Measurements from ENCODE around the gene ZNF813.
A peak's percentile ranks its signal among the peaks of the same experiment; 100 is the strongest.
"Not testable (repeated sequence)": the region's sequence is repeated elsewhere in the genome, so short reads cannot be mapped to it uniquely, and the experiment has no call there.

Gene ZNF813

DNA sequence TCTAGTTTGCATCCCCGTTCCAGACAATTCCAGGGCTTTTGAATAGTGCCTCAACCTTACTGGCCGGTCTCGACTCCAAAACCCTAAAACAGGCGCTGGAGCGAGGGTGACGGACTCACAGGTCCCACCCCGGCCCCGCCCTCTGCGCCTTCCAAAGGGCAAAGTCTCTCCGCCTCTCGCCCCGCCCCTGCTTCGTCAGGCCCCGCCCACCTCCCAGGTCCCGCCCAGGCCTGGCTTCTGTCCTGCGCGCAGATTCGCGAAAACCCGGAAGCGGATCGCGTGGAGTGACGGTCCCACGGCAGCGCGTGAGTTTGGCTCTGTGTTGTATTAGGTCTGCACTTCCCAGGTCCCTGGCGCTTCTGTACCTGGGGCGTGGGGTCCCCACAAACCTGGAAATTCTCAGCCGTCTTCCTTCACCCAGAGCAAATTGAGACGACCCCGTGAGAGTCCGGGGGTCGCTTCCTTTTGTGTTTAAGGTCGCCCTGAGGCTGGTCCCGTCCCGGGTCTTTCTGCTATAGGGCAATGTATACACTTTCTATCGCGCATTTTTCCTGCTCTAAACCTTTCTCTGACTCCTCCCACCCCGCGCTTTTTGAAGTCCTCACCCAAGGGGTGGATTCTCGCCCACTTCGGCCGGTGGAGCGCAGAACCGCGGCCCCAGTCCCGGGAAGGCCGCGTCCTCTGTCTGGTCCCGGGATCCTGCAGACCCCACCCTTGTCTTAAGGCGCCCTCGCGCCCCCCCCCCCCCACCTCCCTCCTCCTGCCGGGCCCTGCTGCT, at the start of gene ZNF813:
Gene ZNF813, plus strand, starts transcription at position 249 of the 778 bp plus-strand sequence. CDS start 16,090 bp downstream, outside the sequence.
- DNase-seq: peak; percentile 72 to 76

- DNase-seq: not testable (repeated sequence)
Observed at GRCh38 chr19:53420520-53421315, 46.8 kb upstream of the ZNF813 start.

GRCh38 chr19:53422551-53422950, 45.0 kb upstream of the ZNF813 start:
- DNase-seq: no peak

DNA sequence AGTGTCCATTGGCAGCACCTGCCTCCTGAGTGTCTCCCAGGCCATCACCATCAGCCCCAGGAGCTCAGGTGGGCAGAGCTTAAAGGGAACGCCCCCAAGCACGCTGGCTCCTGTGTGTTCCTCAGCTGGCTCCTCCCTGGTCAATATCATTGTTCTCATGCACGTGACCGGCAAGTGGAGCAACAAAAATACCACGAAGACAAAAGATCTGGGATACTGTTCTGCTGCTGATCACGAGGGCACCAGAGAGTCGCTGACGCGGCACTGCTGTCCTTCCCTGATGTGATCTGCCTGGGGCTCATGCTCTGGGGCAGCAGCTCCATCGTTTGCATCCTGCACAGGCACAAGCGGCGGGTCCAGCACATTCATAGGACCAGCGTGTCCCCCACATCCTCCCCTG, 44.5 kb upstream of the ZNF813 start:
- DNase-seq: not testable (repeated sequence)

- not testable (repeated sequence) for DNase-seq
Observed at GRCh38 chr19:53423680-53424079, 43.9 kb upstream of the ZNF813 start.

DNA sequence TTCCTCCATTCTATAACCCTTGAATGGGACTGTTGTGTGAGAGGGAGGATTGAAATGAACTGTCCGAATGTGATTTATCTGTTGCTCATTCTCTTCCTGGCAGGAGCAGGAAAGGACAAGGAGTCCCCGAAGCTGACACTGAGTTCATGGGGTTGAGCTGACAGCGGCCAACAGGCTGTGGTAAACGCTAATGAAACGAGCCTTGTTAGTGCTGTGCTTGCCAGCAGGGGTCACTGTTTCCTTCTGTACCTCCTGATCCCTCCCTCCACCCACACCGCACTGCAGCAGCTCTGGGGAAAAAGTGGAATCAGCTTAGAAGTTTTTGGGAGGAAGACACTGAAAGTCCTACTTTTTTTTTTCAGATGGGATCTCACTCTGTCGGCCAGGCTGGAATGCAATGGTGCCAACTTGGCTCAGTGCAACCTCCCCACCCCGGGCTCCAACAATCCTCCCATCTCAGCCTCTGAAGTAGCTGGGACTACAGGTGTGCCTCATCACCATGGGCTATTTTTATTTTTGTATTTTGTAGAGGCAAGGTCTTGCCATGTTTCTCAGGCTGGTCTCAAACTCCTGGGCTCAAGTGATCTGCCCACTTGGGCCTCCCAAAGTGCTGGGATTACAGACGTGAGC, 42.5 kb upstream of the ZNF813 start:
- DNase-seq: peak; percentile 53 to 76

- peak; percentile 75 to 78 for DNase-seq
Observed at GRCh38 chr19:53431399-53432087, 36.0 kb upstream of the ZNF813 start, which contains the start of gene ZNF761. ZNF761 (plus strand) TSS chr19:53431984; CDS start chr19:53447269, 15,285 bp downstream.

DNA sequence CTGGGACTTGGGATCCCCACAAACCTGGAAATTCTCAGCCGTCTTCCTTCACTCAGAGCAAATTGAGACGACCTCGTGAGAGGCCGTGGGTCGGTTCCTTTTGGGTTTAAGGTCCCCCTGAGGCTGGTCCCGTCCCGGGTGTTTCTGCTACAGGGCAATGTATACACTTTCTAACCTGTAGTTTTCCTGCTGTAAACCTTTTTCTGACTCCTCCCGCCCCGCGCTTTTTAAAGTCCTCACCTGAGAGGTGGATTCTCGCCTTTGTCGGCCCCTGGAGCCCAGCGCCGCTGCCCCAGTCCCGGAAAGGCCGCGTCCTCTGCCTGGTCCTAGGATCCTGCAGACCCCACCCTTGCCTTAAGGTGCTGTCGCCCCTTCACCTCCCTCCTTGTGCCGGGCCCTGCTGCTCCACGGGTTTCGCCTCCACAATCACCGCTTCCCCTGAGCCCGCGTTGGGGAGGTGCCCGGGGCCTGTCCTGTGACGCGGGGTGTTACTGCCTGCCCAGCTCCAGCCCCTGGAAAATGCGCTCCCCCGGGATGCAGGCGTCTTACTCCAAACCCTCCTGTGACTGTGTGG, 35.4 kb upstream of the ZNF813 start:
- no peak for DNase-seq

DNA sequence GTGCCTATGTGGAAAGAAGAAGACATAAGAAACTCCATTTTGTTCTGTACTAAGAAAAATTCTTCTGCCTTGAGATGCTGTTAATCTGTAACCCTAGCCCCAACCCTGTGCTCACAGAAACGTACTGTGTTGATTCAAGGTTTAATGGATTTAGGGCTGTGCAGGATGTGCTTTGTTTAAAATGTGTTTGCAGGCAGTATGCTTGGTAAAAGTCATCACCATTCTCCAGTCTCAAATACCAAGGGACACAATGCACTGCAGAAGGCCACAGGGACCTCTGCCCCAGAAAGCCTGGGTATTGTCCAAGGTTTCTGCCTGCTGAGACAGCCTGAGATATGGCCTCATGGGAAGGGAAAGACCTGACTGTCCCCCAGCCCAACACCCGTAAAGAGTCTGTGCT, 23.7 kb upstream of the ZNF813 start:
- DNase-seq: not testable (repeated sequence)

- not testable (repeated sequence) for DNase-seq
Observed at GRCh38 chr19:53447196-53447595, 20.3 kb upstream of the ZNF813 start.

- no peak for DNase-seq
Observed at GRCh38 chr19:53455828-53456227, 11.7 kb upstream of the ZNF813 start.

DNA sequence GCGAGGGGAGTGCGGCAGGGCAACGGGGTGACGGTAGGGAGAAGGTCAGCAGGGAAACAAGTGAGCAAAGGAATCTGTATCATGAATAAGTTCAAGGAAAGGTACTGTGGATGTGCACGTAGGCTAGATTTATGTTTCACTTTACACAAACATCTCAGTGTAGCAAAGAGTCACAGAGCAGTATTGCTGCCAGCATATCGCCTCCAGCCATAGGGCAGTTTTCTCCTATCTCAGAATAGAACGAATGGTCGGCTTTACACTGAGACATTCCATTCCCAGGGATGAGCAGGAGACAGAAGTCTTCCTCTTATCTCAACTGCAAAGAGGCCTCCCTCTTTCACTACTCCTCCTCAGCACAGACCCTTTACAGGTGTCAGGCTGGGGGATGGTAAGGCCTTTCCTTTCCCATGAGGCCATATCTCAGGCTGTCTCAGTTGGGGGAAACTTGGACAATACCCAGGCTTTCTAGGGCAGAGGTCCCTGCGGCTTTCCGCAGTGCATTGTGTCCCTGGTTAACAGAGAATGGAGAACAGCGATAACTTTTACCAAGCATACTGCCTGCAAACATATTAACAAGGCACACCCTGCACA, 7.3 kb upstream of the ZNF813 start:
- DNase-seq: not testable (repeated sequence)

DNA sequence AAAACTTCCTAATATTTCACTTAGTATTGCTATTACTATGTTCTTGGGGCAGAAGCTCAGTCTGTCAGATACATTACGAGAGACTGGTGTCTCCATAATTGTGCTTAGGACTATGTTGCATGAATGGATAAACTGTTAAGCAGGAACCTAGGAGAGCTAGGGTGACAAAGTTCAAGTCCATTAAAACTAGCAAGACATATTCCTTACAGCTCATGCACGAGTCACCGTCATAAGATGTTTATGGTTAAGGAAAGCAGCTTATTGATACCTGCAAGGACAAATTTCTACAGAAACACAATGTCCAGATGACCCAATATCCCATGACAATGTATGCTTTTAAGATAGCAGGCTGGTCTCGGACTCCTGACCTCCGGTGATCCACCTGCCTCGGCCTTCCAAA, 5.7 kb upstream of the ZNF813 start:
- no peak for DNase-seq

- no peak for DNase-seq
Observed at GRCh38 chr19:53462861-53463260, 4.7 kb upstream of the ZNF813 start.

DNA sequence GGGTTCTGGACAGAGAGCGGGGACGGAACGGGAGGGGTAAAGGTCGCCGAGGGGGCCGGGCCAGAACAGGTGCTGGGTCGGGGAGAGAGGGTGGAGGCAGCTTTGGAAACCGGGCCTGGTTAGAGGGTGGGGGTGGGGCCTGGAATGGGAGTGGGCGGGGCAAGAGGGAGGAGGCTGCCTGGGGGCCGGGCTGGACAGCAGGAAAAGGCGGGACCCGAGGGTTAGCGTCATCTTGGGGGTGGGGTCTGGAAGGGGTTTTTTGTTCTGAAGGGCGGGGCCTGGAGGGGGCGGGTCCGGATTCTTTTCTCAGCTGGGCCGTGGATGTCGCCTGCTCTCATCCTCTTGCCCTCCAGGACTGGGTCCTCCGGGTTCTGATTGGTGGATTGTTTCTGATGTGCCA, 4.3 kb upstream of the ZNF813 start:
- DNase-seq: no peak

- no peak for DNase-seq
Observed at GRCh38 chr19:53466726-53467484, 628 bp upstream of the ZNF813 start.

DNA sequence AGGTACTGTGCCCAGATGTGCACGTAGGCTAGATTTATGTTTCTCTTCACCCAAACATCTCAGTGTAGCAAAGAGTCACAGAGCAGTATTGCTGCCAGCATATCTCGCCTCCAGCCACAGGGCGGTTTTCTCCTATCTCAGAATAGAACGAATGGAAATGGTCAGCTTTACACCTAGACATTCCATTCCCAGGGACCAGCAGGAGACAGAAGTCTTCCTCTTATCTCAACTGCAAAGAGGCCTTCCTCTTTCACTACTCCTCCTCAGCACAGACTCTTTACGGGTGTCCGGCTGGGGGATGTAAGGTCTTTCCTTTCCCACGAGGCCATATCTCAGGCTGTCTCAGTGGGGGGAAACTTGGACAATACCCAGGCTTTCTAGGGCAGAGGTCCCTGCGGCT, 1.1 kb downstream of the ZNF813 start:
- DNase-seq: not testable (repeated sequence)

- DNase-seq: no peak
Observed at GRCh38 chr19:53471916-53472315, 4.4 kb downstream of the ZNF813 start.

DNA sequence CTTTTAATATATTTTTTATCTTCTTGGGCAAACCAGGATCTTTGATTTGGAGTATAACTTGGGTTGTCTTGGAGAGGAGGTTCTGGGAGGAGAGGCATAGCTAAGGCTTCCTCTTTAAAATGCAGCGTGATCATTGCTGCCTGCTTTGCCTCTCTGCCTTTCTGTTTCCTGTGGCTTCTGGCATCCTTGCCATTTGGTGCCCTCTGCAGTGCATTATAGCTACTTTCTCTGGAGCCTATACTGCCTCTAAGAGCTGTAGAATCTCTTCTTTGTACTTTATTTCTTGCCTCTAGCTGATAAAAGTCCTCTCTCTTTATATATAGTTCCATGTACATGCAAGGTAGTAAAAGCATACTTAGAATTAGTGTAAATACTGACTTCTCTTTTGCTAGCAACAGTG, 7.3 kb downstream of the ZNF813 start:
- DNase-seq: peak; percentile 5 to 7

GRCh38 chr19:53475470-53475869, 7.9 kb downstream of the ZNF813 start:
- DNase-seq: not testable (repeated sequence)

- not testable (repeated sequence) for DNase-seq
Observed at GRCh38 chr19:53483751-53484150, 16.2 kb downstream of the ZNF813 start.
